HK-2 (cell line): ENCODE results near the gene INSC.

ENCODE experiments used
- DNase-seq: peaks from one replicate; pipeline ENCODE4 v3.0.0-alpha.2; 2018; ENCODE audit not compliant: unreplicated experiment

INSC gene

DNA sequence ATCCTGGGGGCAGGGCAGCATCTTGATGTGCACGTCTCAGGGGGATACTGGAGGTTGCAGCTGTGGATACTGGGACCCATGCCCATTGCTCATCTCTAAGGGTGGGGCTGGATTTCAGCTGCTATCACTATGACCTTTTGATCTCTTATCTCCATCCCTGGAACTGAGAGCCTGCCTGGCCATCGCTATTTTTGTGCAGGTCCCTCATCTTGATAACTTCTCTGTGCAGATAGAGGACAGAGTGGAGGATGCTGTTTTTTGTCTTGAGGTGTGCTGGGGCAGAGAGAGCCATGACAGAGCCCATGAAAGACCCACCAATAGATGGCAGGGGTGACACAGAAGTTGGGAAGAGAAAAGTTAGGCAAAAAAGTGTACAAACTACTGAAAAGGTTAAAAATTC, 5.1 kb upstream of the INSC start:
- DNase-seq: no peak

DNA sequence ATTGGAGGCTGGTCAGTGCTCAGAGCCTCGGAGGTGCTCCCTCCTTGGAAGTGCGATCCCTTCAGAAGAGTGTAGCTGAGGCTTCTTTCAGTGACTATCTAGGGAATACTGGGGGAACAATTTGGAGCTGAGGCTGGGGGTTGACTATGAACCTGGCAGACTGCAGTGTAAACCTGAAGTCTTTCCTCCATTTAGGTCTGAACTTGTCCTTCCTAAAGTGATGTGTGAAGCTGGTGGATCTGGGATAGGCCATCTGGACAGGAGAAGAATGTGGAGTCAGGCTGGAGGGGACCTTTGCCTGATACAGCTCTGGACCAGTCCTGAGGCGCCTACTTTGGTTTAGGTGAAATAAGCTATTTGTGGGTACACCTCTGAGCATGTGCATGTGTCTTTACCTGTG, 3.5 kb upstream of the INSC start:
- DNase-seq: no peak

DNA sequence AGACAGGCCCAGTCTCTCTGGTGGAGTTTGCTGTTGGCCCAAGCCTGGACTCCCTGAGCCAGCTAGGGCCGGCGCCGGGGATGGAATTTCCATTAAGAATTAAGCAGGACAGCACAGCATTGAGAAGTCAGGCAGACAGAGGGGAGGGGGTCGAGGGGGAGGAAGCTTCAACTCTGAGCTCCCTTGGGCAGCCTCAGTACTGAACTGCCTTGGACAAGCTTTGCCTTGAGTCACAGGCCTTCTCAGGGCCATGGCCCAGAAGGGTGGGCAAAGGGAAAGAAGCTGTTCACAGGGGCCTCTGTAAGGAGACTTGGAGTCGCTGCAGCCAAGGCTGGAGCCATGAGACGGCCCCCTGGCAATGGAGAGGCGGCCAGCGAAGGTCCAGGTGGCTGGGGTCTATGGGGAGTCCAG, 2.6 kb upstream of the INSC start:
- DNase-seq: no peak

DNA sequence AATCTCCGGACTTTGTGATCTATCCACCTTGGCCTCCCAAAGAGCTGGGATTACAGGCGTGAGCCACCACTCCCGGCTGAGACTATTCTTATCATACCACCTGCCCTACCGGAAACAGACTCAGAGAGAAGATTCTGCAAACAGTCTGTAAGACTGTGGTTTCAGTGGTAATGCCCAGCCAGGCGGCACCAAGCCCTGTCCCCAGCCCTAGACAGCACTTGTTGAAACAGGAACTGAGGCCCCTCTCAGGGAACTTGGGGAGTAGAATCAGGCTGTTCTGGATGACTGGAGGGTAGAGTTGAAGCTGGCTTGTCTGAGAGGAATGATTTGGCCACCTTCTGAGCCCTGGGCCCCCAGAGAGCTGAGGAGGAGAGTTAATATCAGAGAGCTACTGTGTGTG, 1.3 kb upstream of the INSC start:
- peak; percentile 54 for DNase-seq

DNA sequence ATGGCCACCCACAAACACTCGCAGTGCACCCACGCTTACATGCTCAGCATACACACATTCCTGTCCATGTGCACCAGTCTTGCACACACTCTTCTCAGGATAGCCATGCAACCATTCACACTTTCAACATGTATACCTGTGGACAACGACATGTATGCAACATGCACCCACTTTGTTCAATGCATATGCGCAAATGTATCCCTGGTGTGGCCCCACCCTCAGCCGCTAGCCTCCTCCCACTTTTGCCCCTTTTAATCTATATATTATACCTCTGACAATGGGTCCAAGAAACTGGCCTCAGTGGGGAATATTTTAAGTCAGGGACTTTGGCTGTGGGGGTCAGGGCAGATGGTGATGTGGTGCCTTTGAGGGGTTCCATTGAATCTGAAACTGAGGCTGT, 963 bp downstream of the INSC start:
- DNase-seq: no peak

DNA sequence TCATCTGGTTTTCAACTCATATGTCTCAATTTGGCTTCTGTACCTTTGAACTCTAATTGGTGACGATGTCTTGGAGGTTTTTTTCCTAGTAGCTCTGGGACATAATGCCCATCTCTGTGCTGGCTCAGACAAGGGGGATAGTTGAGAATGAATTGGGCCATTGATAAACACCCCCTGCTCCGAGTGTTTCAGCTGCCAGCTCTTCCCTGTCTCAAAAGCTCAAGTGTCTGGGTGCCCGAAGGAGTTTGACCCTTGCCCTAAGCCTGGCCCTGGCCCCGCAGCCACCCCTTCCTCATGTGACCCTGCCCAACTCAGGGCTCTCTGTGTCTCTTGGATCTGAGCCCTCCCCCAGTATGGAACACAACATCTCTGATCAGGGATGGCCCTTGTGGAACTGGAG, 3.0 kb downstream of the INSC start:
- no peak for DNase-seq

DNA sequence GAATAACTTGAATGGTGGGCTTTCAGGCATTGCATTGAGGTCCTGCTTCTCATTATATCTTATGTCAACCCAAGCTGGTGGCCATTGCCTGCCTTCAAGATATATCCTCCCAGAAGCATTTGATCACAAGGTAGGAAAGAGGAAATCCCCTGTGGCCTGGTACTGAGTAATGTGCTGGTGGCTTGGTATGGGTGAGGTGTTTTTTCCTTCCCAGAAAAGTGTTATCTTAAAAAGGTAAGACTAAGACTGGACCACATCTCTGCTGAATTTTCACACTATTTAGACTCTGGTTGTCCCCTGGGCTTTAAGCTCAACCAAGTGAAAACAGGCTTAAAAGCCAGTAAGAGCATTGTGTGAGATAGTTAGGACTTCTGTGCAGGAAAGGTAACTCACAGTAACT, 3.7 kb downstream of the INSC start:
- DNase-seq: no peak

DNA sequence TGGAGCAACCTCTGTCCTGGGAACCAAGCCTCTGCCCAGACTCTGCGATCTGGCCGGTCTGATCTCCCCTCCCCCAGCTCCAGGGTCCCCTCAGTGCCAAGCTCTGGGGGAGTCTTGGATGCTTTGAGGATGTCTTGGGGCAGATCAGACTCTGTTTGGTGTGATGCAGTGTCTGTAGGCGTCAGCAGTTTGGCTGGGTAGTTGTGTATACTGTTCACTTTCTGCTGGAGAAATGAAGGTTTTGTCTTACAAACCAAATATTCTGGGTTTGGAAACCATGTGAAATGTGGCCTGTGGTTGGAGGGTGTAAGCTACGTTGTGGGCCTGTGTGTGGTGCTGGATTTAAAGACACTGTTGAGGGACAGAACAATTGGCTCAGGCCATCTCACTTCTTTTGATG, 4.6 kb downstream of the INSC start:
- no peak for DNase-seq

DNA sequence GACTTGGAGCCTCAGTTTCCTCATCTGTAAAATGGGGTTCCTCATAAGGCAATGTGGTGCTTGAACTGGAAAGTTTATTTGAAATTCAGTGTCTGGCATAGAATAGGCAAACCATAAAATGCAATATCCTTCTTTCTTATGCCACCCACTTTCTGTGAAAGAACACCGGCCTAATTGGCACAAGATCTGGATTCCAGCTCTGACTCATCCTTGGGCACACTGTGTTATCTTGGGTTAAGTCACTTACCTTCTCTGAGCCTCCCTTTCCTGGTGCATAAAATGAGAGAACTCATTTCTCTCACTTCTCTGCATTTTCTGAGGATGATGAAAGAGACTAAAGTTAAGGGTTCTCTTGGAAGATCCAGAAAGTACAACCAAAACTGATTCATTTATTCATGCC, 5.1 kb downstream of the INSC start:
- DNase-seq: no peak

DNA sequence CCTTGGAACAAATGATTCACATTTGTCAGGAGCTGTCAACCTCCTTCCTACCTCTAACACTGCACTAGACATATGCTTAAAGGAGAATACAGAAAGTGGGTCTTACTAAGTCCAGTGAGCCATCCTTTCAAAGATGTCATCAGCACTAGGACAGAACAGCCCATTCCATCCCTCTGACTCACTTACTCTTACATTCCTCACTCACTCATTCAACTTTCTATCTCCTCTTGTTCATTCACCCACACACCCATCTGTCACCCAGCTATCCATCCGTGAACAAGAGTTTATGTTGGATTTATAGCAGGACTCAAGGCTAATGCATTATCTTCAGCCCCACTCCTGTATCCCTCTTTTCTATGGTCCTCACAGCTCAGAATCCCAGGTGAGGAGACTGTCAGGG, 9.1 kb downstream of the INSC start:
- DNase-seq: no peak

DNA sequence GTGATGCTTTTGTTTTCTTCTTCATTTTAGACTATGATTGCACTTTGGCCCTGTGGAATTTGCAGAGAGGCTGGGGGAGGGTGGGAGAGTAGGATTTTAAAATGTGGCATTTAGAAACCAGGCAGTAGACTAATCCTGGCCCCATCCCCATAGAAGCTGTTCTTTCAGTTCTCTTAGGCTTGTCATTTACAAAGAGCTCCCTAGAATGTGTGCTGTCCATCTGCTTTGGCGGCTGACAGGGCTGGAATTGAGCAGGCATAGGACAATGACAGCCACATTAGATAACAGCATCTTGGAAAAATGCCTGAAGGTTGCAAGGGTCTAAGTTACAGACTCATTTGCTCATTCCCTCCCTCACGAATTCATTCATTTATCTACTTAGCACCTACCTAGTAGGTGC, 9.8 kb downstream of the INSC start:
- no peak for DNase-seq

DNA sequence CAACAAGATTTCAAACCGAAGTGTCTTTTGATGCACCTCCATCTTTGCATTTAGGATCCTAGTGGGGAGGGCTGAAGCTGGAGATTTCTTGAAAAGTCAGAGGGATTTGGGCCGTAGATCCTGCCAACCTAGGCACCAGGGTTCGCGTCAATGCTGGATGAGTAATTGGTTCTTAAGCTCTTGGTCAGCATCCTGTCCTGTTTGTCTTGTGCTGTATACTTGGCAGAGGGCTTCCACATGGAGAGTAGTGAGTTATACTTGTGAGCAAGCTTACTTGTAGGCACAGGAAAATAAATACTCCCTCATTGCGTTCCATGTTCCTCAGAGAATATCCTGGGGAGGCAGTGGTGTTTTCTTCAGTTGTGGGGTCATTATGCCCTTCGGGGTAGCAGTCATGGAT, 12.6 kb downstream of the INSC start:
- no peak for DNase-seq

DNA sequence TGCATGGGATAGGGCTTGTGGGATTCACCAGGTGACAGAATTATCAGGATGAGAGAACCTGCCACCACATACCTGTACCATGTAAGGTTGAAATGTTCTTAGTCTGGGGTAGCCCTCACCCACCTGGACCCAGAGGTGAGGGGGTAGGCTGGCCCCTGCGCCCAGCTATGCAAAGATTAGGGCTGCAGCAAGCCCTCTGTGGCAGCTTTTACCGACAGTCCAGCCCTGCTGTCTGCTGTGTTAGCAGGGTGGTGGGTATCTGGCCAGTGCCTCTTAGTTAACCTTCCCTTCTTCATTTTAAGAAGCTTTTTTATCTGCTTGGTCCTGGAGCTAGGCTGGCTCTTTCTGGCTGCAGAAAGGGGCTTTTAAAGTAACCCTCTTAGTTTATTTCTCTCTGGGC, 13.9 kb downstream of the INSC start:
- no peak for DNase-seq

DNA sequence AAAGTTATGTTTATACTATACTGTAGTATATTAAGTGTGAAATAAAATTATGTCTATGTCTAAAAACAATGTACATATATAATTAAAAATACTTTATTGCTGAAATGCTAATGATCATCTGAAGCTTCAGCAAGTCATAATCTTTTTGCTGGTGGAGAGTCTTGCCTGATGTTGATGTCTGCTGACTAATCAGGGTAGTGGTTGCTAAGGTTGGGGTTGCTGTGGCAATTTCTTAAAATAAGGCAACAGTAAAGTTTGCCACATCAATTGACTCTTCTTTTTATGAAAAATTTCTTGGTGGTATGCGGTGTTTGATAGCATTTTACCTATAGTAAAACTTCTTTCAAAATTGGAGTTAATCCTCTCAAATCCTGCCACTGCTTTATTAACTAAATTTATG, 21.4 kb downstream of the INSC start:
- no peak for DNase-seq

DNA sequence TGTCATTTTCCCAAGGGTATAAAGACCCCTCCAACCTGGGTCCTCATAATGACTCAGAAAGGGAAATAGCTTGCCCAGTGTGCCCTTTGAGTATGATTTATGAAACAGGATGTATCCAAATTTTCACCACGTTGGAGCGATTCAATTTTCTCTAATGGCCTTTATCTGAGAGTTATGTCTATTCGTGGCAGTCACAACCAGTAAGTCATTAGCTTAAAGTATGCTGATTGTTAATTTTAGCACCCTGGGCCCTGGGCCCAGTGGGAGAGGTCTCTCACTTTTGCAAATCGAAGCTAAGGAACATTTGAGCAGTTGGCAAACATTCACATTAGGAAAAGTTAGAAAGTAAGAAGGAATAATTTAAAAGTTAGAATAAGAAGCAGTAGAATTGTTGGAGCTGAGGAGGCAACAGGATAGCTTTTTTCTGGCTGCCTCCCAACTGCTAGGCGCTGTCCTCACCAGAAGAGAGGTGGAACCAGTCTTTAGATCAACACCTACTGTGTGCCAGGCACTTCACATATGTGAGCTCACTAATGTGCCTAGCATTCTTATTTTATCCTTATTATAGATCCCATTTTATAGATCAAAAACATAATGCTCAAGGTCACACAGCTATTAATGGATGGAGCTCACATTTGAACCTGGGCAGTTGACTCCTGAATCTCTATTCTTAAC, 24.5 kb downstream of the INSC start:
- DNase-seq: no peak

DNA sequence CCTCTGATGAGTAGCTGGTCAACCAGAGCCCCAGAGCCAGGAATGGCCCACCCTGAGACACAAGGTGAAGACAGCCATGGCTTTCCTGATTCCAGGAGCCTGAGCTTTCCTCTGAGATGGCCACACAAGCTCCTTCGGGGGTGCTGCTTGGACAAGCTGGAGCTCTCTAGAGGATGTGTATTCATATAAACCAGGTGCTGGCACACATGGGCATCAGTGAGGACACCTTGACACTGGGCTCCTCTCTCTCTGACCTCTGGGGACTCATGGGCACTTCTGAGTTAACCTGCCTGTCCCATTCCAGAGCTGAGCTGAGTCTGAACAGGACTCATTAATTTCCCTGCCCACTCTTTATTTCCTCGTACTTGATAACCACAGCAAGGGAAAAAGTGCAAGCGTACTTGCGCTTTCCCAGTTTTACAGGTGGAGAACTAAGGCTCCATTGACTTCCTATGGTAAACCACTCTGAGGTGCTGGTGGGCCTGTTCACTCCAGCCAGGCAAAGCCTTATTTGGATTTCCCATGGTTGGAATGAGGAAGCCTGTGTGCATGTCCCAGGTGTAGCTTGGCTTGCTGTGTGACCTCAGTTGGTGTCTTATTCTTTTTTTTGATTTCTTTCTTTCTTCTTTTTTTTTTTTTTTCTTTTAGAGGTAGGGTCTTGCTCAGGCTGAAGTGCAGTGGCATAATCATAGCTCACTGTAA, 25.4 kb downstream of the INSC start:
- no peak for DNase-seq

DNA sequence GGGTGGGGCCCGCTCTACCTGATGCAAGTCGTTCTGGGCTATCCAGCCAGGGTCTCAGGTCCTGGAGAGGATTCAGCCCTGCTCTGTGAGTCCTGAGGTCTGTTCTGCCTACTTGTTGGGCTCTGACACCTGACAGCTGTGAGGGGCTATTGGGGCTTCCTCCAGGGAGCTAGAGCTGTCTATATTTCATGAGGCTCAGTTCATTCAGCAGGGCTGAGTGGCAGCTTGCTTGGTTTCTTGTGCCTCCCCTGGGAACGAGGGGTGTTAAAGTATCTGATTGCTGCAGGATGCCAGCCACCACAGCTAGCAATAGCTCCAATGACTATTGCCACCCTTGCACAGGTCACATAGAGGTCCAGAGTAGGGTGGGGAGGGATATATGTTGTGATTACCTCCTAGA, 26.7 kb downstream of the INSC start:
- no peak for DNase-seq

DNA sequence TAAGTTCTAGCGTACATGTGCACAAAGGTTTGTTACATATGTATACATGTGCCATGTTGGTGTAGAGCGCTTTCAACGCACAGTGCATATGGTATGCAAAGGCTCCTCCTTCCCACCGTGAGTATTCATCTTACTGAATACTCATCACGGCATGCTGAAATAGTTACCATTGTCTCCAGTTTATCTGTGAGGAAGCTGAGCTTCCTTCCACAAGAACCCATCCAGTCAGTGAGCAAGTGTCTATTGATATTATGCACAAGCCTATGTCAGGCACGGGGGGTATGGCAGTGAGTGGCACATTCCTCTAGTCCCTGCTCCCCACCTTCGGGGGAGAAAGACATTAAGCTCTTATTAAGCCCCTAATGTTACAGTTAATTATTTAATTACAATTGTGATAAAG, 28.1 kb downstream of the INSC start:
- no peak for DNase-seq

DNA sequence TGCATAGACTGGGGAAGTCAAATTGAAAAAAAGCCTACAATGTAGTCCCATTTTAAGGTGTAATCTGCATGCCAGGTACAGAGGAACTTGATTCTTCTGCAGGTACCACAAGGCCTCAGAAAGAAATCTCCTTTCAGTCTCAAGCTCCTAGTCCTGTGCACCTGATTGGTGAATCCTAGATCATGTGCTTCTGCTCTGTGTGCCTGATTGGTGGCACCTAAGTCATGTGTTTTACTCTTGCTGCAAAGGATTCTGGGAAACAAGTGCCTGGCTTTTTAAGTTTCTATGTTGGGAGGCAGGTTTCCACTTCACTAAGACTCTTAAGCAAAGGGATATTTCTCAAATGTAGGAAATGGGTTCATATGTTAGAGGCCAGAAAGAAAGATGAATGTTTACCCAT, 29.1 kb downstream of the INSC start:
- no peak for DNase-seq

DNA sequence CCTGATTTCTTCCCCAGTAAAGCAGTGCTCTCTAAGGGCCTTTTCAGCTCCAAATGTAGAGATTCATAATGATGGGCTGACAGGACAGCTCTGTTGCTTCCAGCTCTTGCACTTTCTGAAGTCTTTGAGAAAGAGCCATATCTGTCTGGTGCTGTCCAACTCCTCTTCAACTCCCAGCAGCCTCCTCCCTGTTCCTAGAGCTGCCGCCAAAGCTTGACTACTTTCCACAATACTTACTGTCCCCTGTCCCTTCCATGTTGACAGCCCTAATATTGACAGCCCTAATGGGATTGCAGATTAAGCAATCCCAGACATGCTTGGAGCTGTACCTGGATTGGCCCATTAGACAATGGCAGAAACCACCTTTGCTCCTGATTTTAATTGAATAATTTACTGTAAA, 29.6 kb downstream of the INSC start:
- DNase-seq: no peak

DNA sequence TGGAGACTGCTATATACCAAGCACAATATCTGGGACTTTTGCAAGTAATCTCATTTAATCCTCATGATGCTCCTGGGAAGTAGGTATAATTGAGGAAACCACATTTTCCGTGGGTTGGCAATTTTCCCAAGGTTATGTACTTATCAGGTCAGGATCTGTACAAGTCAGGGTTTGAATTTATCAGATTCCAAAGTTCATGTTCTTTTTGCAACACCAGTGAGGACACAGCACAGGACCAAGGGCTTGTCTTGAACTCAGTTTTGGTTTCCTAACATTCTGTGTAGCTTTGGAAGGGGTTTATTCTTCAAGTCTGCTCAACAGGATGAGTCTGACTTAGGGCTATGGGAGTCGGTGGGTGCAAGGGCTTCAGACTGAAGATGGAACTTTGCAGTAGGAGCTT, 30.4 kb downstream of the INSC start:
- DNase-seq: no peak

DNA sequence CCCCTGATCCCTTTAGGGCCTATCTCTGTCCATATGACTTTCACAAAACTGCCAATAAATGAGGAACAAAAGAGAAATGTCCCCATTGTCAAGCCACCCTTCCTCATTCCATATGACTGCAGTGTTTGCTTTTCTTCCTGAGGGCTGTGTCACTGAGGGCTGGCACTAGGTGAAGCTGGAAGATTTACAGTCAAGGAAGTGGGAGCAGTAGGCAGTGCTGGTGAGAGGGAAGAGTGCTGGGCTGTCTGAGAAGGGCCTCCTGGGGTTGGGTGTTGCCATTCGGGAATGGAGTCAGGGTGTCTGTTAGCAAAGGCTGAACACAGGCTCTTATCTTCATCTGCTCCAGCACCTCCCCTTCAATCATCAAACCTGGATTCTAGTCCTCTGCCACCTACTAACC, 30.9 kb downstream of the INSC start:
- DNase-seq: no peak

DNA sequence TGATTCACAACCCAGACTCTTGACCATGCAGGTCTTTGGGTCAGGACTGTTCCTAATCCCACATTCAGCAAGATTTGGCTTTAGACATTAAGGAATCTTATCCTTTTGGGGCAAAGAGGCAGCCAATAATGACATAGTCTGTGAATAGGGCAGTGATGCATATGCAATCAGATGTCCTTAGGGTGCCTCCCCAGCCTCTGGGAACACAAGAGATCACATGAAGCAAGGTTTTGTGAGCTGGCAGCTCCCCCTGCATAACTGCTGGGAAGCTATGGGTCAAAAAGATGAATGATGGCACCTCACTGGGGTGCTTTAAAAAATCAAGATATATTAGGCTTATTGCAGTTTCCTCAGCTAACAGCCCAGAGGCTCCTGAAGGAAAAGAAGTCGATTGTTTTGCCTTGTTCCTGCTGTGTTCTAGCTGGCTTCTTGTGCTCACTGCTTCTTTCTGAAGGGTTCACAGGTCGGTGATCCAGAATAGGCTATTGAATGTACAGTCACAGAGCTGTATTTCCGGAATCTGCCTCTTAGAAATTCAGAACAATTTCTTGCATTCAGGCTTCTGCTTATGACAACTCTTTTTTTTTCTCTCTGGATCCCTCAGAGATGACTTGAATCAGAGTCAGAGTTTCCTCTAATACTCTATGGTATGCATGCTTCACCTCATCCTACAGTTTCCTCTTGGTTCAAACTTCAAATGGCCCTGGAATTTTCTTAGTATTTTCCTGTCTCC, 31.7 kb downstream of the INSC start:
- no peak for DNase-seq
